ENCODE results near the gene MSRB1.
"Not testable (repeated sequence)": the region's sequence is repeated elsewhere in the genome, so short reads cannot be mapped to it uniquely, and the experiment has no call there.

MSRB1 gene

DNA sequence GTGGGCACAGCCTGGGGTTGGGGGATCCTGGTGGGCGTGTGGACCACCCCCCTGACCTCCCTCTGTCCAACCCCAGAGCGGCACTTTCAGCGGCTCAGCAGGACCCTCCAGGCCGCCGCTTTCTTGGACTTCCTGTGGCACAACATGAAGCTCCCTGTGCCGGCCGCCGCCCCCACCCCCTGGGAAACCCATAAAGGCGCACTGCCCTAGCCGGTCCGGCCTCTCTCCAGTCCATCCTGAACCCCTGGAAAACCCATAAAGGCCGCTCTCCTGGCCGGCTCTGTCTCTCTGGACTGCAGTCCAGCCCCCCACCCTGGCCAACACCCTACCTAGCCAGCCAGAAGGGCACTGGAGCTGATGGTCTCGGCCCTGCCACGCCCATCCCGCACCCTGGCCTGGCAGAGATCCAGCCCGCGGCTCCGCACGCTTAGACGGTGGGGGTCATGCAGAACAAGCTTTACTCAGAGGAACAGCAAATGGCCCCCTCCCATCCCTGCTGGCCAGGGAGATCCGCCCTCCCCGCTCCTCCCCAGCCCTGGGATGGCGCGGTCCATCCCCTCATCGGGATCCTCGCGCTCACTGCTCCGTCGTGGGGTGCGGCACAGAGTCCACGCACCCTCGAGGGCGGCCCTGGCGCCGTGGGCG, 35.6 kb upstream of the MSRB1 start:
- no peak for DNase-seq (ENCODE audit: low read depth in 2 of 2)

DNA sequence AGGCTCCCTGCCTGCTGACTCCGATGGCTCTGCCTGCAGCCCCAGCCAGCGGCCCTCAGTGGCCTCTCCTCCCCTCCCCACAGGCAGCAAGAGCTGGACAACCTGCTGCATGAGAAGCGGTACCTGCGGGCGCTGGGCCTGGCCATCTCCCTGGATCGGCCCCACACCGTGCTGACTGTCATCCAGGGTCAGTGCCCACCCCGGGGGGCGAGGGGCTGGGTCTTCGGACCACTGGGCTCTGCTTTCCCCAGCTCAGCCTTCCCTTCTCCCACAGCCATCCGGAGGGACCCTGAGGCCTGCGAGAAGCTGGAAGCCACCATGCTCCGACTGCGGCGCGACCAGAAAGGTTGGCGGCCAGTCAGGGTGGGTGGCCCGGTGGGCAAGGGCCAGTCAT, 34.9 kb upstream of the MSRB1 start:
- no peak for DNase-seq (ENCODE audit: low read depth in 2 of 2)

DNA sequence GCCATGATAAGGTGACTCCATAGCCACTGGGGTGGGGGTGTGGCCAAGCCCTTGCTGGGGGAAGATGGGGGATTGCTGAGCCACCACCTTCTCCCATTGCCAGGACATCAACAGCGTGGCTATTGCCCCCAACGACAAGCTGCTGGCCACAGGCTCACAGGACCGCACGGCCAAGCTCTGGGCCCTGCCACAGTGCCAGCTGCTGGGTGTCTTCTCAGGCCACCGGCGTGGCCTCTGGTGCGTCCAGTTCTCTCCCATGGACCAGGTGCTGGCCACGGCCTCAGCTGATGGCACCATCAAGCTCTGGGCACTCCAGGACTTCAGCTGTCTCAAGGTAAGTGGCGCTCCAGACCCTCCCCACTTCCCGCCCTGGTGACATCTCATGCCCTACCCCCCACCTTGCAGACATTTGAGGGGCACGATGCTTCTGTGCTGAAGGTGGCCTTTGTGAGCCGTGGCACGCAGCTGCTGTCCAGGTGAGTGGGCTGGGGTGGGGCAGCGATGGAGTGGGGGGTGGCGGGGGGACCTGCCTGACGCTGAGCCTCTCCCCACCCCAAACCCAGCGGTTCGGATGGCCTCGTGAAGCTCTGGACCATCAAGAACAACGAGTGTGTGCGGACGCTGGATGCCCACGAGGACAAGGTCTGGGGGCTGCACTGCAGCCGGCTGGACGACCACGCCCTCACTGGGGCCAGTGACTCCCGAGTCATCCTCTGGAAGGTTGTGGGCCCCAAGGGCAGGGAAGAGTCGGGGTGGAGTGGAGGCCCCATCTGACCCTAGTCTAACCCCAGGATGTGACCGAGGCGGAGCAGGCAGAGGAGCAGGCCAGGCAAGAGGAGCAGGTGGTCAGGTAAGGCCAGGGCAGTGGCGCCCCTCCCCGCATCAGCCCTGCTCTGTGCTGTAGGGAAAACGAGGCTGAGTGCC, 34.2 kb upstream of the MSRB1 start:
- DNase-seq (ENCODE audit: low read depth in 2 of 2): no peak

DNA sequence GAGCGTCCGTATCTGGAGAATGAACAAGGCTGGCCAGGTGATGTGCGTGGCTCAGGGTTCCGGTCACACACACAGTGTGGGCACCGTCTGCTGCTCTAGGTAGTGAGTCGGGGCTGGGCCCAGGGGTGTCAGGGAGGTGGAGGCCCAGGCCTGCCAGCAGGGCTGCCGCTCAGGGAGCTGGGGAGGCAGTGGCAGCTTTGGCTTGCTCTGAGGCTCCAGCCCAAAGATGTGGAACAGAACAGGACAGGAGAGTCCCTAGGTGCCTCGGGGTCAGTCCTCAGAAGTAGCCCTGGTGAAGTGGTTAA, 33.2 kb upstream of the MSRB1 start:
- DNase-seq (ENCODE audit: low read depth in 2 of 2): no peak

DNA sequence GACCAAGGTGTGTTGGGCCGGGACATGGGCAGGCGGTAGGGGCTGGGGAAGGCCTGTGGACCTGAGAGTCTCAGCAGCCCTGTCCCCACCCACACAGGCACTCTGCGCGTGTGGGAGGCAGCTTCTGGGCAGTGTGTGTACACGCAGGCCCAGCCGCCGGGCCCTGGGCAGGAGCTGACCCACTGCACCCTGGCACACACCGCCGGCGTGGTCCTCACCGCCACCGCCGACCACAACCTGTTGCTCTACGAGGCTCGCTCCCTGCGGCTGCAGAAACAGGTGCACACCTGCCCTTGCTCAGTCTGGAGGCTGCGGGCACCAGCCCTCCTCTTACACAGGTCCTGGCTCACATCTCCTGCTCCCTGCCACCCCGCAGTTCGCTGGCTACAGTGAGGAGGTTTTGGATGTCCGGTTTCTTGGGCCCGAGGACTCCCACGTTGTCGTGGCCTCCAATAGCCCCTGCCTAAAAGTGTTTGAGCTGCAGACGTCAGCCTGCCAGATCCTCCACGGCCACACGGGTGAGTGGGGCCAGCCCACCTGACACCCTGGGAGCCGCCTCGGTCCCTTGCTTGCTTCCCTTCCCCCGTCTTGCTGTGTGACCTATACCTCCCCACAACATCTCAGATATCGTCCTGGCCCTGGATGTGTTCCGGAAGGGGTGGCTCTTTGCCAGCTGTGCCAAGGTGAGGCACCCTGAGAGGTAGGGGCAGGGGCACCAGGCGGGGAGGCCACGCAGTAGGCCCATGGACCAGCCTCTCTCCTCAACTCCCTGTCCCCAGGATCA, 32.6 kb upstream of the MSRB1 start:
- DNase-seq (ENCODE audit: low read depth in 2 of 2): no peak

DNA sequence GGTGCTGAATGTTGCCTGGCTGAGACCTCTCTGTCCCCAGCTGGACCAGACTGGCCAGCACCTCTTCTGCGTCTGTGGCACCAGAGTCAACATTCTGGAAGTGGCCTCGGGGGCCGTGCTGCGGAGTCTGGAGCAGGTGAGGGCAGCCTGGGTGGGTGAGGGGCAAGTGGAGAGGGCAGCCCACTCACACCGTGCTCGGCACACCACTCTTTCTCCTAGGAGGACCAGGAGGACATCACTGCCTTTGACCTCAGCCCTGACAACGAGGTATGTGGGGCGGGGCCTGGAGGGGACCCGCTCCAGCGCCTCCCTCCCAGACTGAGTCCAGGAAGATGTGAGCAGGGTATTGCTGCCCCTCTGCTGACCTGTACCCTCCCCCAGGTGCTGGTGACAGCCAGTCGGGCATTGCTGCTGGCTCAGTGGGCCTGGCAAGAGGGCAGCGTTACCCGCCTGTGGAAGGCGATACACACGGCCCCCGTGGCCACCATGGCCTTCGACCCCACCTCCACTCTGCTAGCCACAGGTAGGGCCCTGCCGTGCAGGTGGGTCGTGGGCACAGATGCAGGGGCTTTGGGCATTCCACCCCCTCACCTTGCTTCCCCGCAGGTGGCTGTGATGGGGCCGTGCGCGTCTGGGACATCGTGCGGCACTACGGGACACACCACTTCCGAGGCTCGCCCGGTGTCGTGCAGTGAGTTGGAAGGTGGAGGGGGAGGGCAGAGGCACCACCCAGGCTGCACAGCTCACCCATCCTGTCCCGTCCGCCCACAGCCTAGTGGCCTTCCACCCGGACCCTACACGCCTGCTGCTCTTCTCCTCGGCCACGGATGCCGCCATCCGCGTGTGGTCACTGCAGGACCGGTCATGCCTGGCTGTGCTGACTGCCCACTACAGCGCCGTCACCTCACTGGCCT, 31.4 kb upstream of the MSRB1 start:
- no peak for DNase-seq (ENCODE audit: low read depth in 2 of 2)

DNA sequence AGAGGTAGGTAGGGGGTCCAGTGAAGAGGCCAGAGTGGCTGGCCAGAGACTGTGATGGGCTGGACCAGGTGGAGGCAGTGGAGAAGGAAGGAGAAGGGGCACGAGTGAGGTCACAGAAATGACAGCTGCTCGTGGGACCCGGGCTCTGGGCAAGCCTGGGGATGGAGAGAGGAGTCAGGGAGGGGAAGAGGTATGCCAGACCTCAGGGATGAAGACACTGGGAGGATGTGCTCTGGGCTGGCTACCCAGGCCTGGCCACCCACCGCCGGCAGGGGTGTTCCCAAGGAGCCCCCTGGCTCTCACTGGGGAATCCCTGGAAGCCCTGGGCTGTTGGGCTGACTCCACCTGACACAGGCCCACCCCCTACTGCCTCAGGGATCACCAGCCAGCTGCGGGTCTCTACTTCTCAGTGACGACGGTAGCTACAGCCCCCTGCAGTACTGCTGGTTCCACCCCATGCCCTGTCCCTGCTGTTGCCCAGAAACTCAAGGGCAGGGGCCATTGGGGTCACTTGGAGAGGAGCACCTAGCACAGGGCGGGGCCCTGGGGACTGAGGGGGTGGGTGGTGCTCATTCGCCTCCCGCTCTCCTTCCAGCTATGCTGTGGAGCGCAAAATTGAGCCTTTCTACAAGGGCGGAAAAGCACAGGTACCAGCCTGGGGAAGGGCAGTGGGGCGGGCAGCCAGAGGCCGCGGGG, 30.6 kb upstream of the MSRB1 start:
- no peak for DNase-seq (ENCODE audit: low read depth in 2 of 2)

DNA sequence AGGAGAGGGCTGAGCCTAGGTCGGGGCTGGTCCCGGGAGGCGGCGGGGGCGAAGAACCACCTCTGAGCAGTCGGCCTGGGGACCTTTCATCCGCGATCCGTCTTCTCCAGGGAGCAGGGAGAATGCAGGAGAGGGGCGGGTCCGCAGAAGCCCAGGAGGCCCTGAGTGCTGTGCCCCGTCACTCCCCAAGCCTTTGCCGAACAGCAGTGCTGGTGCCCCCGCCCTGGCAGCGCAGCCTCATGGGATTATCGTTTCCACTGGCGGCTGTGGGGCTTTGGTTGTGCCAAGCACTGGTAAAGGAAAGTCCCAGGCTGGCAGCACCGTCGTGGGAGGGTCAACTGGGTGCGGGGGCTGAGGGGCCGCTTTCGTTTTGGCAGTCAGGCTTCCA, 29.5 kb upstream of the MSRB1 start:
- no peak for DNase-seq (ENCODE audit: low read depth in 2 of 2)

DNA sequence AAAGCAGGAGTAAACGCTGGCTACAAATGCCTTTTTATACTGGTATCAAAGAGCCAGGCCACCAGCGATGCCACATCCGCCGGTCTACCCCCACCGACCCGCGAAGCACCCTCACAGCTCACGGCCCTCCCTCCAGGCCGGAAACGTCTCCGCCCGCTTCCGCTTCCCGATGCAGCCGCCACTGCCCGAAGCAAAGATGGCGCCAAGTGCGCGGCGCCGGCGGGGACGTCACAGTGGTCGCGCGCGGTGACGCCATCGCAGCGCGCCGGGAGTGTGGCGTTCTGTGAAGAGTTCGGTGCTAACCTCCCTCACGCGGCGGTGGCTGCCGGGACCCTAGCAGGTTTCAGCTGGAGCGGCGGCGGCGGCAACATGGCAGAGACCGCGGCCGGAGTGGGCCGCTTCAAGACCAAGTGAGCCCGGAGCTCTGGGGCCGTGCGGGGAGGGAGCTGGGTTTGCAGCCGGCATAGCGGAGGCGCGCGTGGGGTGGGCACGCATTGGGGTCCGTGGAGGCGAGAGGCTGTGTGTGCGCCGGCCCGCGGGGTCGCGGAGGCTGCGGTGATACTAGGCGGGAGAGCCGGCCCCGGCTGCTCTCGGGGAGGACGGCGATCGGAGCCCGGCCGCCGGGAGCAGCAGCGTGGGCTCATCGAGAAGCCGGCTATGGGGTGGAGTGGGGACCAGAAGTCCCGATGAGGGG, 28.9 kb upstream of the MSRB1 start, which contains the start of gene TBL3:
Gene TBL3, plus strand, starts transcription at position 258 of the 694 bp plus-strand sequence. Its CDS starts 112 bp downstream, at position 370.
- peak; percentile 92 to 93 for DNase-seq (ENCODE audit: low read depth in 2 of 2)

DNA sequence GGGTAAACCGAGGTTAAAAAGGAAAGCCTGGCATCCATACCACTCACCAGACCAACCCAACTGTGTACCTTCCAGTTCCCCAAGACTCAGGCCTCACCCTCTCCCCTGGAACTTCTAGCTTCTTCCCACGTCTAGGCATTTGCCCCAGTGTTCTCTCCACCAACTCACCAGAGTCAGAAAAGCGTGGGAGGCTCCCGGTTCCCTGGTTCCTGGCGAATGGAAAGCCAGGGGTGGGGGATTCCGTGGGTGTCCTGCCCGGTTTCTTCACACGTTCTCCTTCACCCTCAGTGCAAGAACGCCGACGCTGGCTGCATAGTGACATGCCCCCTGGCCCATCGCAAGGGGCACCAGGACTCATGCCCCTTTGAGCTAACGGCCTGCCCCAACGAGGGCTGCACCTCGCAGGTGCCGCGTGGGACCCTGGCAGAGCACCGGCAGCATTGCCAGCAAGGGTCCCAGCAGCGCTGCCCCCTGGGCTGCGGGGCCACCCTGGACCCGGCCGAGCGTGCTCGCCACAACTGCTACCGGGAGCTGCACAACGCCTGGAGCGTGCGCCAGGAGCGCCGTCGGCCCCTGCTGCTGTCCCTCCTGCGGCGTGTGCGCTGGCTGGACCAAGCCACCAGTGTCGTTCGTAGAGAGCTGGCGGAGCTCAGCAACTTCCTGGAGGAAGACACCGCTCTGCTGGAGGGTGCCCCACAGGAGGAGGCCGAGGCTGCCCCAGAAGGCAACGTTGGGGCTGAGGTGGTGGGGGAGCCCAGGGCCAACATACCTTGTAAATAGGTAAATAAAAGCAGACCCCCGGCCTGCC, 25.4 kb upstream of the MSRB1 start:
- no peak for DNase-seq (ENCODE audit: low read depth in 2 of 2)

DNA sequence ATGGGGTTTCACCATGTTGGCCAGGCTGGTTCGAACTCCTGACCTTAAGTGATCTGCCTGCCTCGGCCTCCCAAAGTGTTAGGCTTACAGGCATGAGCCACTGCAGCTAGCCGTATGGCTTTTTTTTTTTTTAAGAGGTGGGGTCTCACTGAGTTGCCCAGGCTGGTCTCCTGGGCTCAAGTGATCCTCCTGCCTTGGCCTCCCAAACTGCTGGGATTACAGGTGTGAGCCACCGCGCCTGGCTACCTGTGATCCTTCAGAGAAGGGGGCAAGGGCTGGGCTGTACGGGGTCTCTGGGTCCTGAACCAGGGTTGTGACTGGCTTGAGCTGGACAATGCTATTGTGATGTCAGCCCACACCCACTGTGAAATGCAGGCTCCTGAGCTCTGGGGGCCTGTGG, 23.5 kb upstream of the MSRB1 start, which contains the start of gene RNF151:
Gene RNF151, plus strand, starts transcription at position 397 of the 400 bp plus-strand sequence. CDS start 26 bp downstream, outside the sequence.
- DNase-seq (ENCODE audit: low read depth in 2 of 2): no peak

DNA sequence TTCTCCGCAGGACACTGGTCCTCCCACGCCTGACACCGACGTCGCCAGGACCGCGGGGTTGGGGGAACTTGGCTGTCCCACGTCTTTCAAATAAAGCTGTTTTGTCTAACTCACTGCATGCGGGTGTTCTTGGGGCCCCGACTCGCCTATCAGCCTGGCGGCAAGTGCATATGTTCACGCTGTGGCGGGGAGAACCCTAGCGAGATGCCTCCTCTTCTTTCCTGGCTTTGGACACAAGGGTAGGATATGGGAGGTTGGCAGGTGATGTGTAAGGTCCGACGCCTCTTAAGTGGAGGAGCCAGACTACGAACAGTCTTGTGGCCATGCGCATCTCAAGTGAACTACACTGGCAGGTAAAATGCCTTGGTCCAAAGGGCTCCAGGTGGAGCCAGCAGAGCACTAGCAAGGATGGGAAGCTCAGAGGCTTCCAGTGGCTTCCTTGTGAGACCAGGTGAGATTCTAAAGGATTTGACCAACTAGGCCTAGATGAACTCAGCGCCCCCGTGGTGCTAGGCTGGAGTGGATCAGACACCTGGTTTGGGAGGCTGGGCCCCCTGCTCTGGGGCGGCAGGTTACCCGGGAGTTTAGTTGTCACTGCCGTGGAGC, 22.5 kb upstream of the MSRB1 start:
- DNase-seq (ENCODE audit: low read depth in 2 of 2): no peak

DNA sequence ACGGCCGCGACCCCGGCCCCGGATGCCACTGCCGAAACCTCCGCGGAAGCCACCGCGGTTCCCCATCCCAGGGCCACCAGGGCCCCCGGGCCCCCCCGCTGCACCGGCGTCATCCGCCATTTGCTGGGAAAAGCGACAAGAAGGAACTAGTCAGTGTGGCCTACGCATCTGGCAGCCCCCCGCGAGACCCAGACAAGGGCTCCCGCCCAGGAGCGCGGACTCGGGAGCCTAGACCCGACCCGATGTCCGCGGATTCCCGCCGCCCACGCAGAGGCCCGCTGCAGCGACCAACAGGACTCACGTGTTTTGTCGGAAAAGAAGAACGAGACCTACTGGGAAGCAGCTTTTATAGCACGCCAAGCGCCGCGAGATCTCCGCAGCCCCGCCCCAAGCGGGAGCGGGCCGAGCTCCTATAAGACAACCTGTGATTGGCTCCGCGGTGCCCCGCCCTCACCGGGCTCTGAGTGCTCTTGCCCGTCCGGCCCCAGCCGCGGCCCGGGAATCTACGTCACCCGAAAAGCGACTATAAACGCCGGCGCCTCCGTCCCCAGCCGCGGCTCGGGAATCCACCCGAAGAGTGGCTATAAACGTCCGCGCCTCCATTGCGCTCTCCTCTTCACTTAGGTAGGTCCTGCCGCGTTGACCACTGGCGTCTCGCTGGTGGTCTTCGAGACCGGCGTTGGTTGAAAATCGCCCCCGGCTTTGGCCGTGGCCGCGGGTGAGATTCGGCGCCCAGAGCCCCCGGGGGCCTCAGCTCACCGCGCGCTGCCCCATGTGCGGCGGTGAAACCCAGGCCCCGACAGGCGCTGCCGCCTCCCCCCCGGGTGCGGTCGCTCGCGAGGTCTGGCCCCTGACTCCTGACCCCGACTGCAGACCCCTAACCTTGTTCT, 21.8 kb upstream of the MSRB1 start, which contains the start of gene RPS2:
Gene RPS2, minus strand, starts transcription at position 321 of the 890 bp plus-strand sequence. Its CDS starts 201 bp downstream, at position 120.
- DNase-seq (ENCODE audit: low read depth in 2 of 2): peak; percentile 97 to 98

DNA sequence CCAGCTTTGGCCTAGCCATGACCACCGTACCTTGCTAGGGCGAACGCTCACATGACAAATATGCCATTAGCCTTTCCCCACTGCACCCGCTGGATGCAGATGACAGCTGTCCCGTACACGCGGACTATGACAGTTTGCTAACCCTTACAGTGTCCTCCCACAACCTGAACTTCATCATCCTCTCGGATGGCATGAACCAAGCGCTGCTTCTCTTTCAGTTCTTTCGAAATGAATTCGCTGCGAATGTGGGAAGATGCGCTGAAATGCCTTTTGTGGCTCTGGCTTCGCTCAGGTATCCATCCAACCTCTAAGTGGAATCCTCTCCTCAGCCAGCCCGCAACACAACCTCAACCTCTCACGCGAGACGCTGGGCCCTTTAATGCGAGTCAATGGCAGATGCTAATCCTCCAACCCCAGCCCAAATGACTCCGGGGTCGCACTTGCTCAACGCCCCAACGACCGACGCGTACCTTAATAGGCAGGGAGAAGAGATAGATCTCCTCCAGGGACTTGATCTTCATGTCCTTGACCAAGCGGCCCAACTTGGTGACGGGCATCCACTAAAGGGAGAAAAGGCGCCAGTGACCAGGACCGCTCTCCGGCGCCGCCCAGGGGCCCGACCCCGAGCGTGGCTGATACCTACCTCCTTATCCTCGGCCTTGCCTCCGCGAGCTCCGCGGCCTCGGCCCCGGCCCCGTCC, 21.0 kb upstream of the MSRB1 start:
- DNase-seq (ENCODE audit: low read depth in 2 of 2): peak in 1 of 2 donors; percentile 22

DNA sequence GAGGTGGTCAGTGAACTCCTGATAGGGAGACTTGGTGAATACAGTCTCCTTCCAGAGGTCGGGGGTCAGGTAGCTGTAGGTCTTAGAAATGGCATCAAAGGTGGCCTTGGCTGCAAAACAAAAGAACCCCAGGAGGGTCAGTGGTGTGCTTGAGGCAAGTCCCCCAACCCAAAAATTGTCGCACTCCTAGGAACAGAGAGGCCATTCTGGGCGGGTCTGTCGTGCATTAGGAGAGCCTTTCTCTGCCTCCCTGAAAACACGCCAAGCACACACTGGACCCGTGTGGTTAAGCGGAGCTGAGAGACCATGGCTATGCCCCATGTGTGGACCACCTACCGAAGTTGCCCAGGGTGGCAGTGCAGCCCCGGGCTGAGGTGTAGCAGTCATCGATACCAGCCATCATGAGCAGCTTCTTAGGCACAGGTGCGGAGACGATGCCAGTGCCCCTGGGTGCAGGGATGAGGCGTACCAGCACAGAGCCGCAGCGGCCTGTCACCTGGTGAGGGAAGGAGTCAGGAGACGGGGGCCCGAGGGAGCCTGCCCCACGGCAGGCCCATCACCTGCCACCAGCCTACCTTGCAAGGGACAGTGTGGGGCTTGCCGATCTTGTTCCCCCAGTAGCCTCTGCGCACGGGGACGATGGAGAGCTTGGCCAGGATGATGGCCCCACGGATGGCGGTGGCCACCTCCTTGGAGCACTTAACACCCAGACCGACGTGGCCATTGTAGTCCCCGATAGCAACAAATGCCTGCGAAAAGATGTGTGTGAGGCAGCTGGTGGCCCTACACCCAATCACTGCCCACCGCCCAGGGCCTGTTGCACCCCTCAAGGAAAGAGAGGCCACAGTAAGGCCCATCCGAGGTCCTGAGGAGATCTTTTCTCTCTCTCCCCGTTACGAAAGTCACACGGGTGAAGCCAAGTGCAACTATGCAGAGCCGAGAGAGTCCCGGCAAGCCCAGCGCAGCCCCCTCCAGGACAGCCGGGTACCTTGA, 19.5 kb upstream of the MSRB1 start:
- DNase-seq (ENCODE audit: low read depth in 2 of 2): not testable (repeated sequence)

DNA sequence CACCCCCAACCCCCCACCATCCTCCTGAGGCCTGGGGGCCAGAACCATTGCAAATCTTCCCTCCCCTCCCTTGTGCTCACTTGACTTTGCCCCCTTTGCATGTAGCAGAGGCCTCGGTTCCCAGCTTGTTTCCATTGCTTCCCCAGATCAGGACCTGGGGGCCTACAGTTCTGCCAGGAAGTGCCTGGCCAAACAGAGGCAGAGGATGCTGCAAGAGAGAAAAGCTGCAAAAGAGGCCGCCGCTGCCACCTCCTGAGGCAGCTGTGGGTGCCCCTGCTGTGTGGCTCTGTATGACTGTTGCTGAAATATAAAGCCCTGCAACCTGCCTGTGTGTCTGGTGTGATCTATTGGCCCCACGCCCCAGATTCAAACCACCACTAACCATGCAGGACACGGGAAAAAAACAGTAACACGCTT, 18.7 kb upstream of the MSRB1 start:
- DNase-seq (ENCODE audit: low read depth in 2 of 2): no peak

Data from stimulated activated CD4-positive, alpha-beta T cell treated with anti-CD3 and anti-CD28 coated beads, Interleukin-15, amount 100 ng/mL, for 48 hours (primary cell).